Activated CD8-positive, alpha-beta T cell treated with anti-CD3 and anti-CD28 coated beads for 36 hours (primary cell): ENCODE data around the gene GTF3C5. TPM values are rescaled to one million over a fixed set of nuclear protein-coding genes. Genes with fewer than 3 reads are reported as not detected.

Experiments
- ATAC-seq: fragments of 200-7000 bp; cut with Tn5 transposase; one replicate; pipeline ENCODE4 v1.10.0; 2021; ENCODE audit warnings: mild to moderate bottlenecking, moderate library complexity
- CTCF ChIA-PET: fragments of 350-600 bp; sonication (Branson Sonifier 250); formaldehyde crosslinking; loops from one replicate; lab custom pipeline; 2021; ENCODE audit warnings: antibody characterized with exemption; lab: Charles Lee
- POLR2A ChIA-PET: fragments of 350-600 bp; sonication (Branson Sonifier 250); formaldehyde crosslinking; loops from one replicate; lab custom pipeline; 2021; ENCODE audit warnings: antibody characterized with exemption; lab: Charles Lee
- DNase-seq: peaks from one replicate; pipeline ENCODE4 v3.0.0-alpha.2; 2020
- H3K27ac Mint-ChIP-seq: one replicate; pipeline ENCODE4 v1.8.0; 2021; ENCODE audit warnings: mild to moderate bottlenecking, mixed read lengths
- H3K27me3 Mint-ChIP-seq: one replicate; pipeline ENCODE4 v1.8.0; 2021; ENCODE audit warnings: mixed read lengths
- H3K36me3 Mint-ChIP-seq: one replicate; pipeline ENCODE4 v1.8.0; 2021; ENCODE audit warnings: low read depth, mixed read lengths
- H3K4me1 Mint-ChIP-seq: one replicate; pipeline ENCODE4 v1.8.0; 2021; ENCODE audit warnings: low read depth, mixed read lengths
- H3K4me3 Mint-ChIP-seq: one replicate; pipeline ENCODE4 v1.8.0; 2021; ENCODE audit warnings: mild to moderate bottlenecking, moderate library complexity, mixed read lengths
- H3K9me3 Mint-ChIP-seq: one replicate; pipeline ENCODE4 v1.8.0; 2021; ENCODE audit warnings: mixed read lengths
- intact Hi-C: fragments of 100-400 bp; cut with micrococcal nuclease; formaldehyde crosslinking; loops from one replicate; pipeline ENCODE4 v1.10.0; 2022
- total RNA-seq, 2 experiments: library from RNA; stranded (reverse); gene quantifications; one replicate each; pipeline ENCODE4 v1.2.3, GENCODE V29; 2021
- TF ChIP-seq, protein P1 (sequence below): fragments of 200-600 bp; IDR thresholded peaks from one replicate; pipeline ENCODE4 v1.8.0; 2022; ENCODE audit warnings: antibody characterized with exemption, mild to moderate bottlenecking

Gene GTF3C5
- total RNA-seq, 2 experiments from 2014 or later, result 87.6 to 95.3 TPM

DNA sequence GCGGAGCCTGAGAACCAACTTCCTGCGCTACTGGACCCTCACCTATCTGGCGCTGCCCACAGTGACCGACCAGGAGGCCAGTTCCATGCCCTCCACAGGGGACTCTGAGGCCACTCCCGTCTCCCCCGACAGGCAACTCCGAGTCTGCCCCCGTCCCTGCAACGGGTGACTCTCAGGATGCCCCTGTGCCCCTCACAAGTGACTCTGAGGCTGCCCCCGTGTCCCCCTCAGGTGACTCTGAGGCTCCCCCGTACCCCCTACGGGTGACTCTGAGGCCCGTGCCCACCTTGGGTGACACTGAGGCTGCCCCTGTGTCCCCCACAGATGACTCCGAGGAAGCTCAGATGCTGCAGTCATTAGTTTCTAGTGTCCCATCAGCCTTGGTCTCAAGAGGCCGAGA lies 56.1 kb downstream of the GTF3C5 start:
- no peaks in the 10 kb centered on the region for H3K9me3 Mint-ChIP-seq
- POLR2A ChIA-PET, result no interaction called here
- intact Hi-C loops, result no loop called here
- ATAC-seq, result no peak
- H3K4me1 Mint-ChIP-seq, result no peaks in the 10 kb centered on the region
- H3K4me3 Mint-ChIP-seq, result no peak overlapping the region
- CTCF ChIA-PET, result no interaction called here
- no peaks in the 10 kb centered on the region for H3K27me3 Mint-ChIP-seq
- H3K36me3 Mint-ChIP-seq, result no peaks in the 10 kb centered on the region
- H3K27ac Mint-ChIP-seq, result no peak overlapping the region
- TF ChIP-seq, protein P1, sequence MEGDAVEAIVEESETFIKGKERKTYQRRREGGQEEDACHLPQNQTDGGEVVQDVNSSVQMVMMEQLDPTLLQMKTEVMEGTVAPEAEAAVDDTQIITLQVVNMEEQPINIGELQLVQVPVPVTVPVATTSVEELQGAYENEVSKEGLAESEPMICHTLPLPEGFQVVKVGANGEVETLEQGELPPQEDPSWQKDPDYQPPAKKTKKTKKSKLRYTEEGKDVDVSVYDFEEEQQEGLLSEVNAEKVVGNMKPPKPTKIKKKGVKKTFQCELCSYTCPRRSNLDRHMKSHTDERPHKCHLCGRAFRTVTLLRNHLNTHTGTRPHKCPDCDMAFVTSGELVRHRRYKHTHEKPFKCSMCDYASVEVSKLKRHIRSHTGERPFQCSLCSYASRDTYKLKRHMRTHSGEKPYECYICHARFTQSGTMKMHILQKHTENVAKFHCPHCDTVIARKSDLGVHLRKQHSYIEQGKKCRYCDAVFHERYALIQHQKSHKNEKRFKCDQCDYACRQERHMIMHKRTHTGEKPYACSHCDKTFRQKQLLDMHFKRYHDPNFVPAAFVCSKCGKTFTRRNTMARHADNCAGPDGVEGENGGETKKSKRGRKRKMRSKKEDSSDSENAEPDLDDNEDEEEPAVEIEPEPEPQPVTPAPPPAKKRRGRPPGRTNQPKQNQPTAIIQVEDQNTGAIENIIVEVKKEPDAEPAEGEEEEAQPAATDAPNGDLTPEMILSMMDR, result no peak
- DNase-seq, result no peak

DNA sequence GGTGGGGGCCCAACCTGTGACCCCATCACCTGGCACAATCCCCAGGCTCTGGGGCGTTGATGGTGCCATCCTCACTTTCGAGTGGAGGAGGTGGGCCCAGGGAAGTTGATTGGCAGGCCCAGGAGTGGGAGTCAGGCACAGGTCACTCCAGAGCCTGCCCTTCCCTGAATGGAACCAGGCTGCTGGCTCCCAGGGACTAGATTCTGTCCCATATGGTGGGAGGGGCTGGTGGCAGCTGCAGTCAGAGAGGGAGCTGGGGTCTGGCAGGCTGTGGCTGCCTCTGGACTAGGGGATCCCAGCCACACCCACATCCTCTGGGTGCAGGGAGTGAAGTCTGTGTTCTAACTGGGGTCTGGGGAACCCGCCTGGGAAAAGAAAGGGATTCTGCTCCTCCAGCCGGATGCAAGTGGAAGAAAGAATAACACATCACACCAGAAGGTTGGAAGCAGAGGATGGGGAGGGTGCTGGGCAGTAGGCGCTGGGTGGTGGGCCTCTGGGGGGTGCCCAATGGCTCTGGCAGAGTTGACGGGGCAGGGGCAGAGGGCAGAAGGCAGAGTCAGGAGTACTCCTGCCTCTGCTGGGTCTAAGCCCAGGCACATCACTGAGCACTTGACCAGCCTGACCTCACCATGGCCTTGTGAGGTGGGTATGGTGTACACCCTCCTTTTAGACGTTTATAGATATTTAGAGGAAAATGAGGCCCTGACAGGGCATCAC lies 56.8 kb downstream of the GTF3C5 start:
- no peaks in the 10 kb centered on the region for H3K27me3 Mint-ChIP-seq
- CTCF ChIA-PET, result interaction anchor here (1.0 to 1.5 kb wide), 2 partner anchors 15 to 57 kb away, joined by 3 read pairs; no protein-coding TSS in a partner anchor
- no peak for ATAC-seq
- intact Hi-C loops, result no loop called here
- no peak overlapping the region for H3K27ac Mint-ChIP-seq
- H3K9me3 Mint-ChIP-seq, result no peaks in the 10 kb centered on the region
- no peak overlapping the region for H3K4me3 Mint-ChIP-seq
- DNase-seq, result no peak
- no peaks in the 10 kb centered on the region for H3K36me3 Mint-ChIP-seq
- TF ChIP-seq, protein P1, result no peak
- POLR2A ChIA-PET, result no interaction called here
- no peaks in the 10 kb centered on the region for H3K4me1 Mint-ChIP-seq

DNA sequence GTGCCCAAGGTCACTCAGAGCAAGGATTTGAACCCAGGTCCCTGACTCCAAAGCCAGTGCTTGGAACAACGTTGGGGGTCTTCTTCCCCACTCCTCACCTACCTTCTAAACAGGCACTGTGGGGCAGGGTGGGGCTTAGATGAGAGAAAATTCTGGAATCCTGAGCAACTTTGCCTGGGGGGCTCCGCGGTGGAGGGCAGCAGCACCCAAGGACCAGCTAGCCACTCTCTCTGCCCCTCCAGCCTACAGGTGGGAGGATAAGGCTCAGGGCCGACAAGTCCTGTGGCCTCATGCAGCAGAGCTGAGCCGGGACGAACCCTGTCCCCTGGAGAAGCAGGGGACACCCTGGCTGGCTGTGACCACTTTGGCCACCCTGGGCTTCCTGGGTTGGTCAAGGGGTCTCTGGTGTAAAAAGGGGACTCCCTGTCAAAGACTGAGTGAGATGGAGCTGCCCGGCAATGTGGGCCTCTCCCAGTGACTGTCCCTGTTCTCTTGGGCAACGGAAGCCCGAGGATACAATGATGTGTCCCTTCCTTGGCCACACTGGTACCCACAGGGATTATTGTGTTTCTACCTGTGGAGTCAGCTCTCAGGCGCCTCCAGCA lies 57.5 kb downstream of the GTF3C5 start:
- H3K27me3 Mint-ChIP-seq, result no peaks in the 10 kb centered on the region

DNA sequence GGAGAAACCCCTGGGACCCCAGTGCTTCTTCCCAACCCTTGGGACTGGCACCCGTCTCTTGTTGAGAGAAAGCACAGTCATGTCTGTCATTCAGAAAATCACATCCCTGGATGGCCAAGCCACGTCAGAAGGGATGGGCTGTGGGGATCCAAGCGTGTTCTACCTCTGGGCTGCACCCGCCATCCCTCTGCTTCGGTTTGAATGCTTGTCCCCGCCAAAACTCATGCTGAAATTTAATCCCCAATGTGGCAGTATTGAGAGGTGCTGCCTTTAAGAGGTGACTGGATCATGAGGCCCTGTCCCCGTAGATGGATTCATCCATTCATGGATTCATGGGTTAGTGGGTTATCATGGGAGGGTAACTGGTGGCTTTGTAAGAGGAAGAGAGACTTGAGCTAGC lies 58.0 kb downstream of the GTF3C5 start:
- ChIA-PET POLR2A (interaction anchor here (1.1 kb wide), 1 partner anchor 8 kb away, joined by 3 read pairs; no protein-coding TSS in a partner anchor), CTCF (interaction anchor here (1.0 to 1.5 kb wide), 3 partner anchors 14 to 59 kb away, joined by 3 read pairs; no protein-coding TSS in a partner anchor)
- no peaks in the 10 kb centered on the region for H3K36me3 Mint-ChIP-seq

More for the DNA sequence above, 57.5 kb downstream of the GTF3C5 start:
- no peaks in the 10 kb centered on the region for H3K36me3 Mint-ChIP-seq
- TF ChIP-seq, protein P1, result no peak
- no peak overlapping the region for H3K27ac Mint-ChIP-seq
- no peaks in the 10 kb centered on the region for H3K4me1 Mint-ChIP-seq
- CTCF ChIA-PET, result interaction anchor here (1.0 to 1.5 kb wide), 3 partner anchors 15 to 59 kb away, joined by 3 read pairs; no protein-coding TSS in a partner anchor
- DNase-seq, result no peak
- no peaks in the 10 kb centered on the region for H3K9me3 Mint-ChIP-seq
- intact Hi-C loops, result no loop called here
- ATAC-seq, result no peak
- H3K4me3 Mint-ChIP-seq, result no peak overlapping the region
- POLR2A ChIA-PET, result no interaction called here

More for the DNA sequence above, 58.0 kb downstream of the GTF3C5 start:
- H3K27me3 Mint-ChIP-seq, result no peaks in the 10 kb centered on the region
- H3K9me3 Mint-ChIP-seq, result no peaks in the 10 kb centered on the region
- DNase-seq (no peak), ATAC-seq (no peak)
- H3K27ac Mint-ChIP-seq, result no peak overlapping the region
- H3K4me1 Mint-ChIP-seq, result no peaks in the 10 kb centered on the region
- H3K4me3 Mint-ChIP-seq, result no peak overlapping the region
- TF ChIP-seq, protein P1, result no peak
- intact Hi-C loops, result no loop called here
